Measurements from ENCODE around the gene MAP1LC3A.

The MAP1LC3A gene

DNA sequence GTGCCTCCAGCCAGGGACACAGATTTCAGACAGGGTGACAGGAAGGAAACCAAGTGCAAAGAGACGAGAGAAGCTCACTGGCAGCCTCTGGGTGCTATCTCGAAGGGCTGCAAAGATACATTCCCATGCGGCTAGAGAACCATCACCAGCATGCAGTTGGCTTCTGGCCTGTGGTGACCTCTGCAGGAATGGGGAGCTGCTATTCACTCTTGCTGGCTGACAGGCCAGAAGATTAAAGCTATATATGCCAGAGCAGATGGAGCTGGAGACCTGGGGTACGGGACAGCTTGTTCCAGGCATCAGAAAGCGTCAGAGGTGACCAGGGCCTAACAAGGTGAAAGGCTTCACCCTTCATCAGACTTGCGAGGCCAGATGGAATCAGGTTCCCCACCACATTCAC is 20.0 kb downstream of the MAP1LC3A start:
- no peak for DNase-seq

DNA sequence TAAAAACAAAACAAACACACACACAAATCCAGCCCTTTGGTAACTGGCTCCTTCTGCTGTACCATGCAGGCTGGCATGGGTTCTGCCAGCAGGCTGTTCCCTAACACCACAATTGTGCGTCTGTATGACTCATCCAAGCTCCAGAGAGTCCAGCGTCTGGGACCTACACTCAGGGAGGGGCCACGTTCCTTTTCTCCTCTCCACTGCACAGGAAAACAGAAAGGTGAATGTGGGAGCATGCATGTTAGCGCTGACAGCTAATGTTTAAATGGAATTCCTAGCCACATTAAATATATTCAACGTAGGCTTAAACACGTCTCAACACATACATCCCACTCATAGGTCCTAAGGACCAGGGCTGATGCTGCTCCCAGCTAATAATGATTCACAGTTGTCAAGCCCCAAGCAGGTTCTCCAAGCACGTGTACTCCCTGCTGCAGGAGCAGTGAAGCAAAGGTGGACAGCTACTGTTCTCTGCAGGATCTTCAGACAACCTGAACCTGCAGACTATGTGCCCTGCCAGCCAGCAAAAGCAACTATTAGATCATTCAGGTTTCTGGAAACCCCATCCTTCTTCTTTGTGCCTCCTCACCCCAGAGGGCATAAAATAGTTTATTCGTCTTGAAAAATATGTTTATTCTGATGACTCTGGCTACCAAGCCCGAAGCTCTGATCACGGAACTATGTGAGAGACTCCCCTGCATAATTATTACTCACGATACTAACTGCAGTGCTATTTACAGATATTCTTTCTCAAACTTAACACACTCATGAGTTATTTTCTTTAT is 20.9 kb downstream of the MAP1LC3A start:
- no peak for DNase-seq

DNA sequence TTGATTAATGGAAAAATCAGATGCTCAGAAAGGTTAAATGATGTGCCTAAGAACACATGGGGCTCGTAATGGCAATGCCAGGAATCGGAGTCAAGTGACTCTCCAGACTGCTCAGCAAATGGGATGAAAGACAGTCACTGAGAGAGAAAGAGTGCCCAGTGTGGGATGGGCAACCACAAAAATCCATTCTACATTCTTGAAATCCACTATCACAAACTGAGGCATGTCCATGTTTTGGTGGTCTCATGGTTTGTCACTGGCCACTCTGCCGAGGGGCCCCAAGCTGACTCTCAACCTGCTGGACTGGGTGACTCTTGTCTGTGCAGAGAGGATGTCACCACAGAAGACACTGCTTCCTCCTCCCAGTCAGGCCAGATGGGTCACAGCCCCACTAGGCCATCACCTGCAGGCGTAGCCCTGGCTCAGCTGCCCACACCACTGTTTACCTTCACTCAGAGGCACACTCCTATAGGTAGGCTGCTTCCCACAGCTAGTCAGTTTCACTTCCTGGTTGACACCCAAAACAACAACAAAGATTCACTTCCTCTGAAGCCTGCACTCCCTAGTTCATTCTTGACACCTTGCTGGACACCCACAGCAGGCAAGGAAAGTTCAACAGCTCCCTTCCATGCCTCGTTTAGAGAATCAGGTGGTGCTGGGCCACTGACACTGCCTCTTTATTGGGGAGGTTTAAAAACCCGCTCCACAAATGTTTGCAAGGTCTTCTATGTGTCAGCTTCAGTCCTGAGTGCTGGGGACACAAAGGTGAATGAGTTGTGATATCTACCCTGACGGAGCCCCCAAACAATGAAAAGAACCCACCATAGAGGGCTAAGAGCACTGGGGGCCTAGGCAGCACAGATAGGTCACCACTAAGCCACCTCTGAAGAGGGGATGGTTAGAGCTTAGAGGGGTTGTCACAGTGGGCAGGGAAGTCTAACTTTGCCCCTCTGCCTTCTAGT is 21.7 kb downstream of the MAP1LC3A start:
- DNase-seq: no peak

DNA sequence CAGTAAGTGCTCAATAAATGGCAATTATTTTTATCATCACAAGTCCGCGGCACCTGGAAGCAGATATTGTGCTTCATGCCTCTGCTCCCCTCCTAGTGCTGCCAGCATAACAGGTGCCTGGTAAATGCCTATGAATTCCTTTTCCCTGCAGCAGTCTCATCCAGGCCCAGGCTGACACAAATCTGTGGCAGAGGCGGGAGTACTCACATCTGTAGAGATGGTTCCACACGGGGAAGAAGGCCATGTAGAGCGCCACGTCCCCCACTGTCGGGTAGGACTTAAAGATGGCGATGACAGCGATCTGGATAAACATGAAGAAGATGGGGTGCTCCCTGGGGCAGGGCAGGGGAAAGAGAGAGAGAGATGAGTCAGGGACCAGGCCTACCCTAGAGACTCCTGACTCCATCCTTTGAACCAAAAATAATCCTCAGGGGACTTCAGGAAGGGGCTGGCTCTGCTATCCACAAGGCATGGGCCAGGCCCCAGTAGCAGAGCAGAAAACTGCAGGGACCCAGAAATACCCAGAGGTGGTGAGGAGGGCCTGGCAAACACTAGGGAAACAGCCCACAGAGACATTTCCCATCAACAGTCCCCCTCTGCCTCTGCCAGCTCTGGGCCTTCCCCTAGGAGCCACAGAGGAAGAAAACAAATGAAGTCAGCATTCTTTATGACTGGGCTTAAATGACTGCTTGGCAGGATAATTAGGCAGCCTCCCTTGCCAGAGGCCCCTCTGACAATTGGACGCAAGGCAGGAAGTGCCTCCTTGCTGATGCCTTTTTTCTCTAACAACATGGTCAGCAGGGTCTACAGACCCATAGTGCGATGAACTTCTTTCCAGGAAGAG is 23.0 kb downstream of the MAP1LC3A start:
- peak; percentile 40 for DNase-seq

DNA sequence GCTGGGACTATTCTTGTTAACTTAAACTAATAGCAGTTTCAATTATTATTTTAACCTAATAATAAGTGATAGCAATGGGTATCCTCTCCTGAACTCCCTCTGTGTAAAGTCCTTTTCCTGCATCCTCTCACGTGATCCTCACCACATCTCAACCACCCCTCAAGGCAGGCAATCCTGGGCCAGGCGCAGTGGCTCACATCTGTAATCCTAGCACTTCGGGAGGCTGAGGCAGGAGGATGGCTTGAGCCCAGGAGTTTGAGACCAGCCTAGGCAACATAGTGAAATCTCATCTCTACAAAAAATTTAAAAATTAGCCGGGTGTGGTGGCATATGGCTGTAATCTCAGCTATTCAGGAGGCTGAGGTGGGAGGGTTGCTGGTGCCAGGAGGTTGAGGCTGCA is 23.7 kb downstream of the MAP1LC3A start:
- no peak for DNase-seq

DNA sequence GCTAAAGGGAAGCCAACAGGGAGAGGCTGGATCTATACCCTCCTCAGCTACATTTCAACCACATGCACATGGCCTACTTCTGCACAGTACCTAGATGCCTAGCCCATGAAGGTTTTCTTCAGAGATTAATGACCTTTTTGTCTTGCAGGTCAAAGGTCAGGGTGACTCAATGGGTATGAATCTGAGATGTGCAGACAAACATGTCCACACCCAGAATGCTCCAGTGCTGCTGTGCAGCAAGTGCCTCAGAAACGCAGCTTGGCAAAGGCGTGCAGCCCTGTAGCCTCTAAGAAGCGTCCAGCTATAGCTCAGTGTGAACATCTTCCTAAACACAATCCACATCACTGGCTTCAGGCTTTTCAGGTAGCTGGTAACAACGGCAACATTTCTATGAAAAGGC is 24.4 kb downstream of the MAP1LC3A start:
- no peak for DNase-seq

DNA sequence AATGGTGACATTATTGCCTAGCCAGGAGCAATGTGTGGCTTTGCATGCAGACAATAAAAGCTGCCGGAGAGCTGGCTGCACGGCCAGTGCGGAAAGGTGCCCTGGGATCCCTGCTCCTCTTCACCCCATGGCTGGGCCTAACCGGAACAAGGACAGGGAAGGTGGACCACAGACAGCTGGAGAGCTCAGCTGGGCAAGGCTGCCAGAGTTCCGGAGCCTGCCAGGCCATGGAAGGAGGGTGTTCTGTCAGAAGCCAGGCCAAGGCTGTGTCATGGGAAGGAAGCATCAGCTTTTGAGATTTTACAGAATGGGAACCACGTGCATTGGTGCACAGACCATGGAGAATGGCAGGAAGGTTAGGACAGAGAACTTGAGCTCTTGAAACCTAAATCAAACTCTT is 25.0 kb downstream of the MAP1LC3A start:
- no peak for DNase-seq

DNA sequence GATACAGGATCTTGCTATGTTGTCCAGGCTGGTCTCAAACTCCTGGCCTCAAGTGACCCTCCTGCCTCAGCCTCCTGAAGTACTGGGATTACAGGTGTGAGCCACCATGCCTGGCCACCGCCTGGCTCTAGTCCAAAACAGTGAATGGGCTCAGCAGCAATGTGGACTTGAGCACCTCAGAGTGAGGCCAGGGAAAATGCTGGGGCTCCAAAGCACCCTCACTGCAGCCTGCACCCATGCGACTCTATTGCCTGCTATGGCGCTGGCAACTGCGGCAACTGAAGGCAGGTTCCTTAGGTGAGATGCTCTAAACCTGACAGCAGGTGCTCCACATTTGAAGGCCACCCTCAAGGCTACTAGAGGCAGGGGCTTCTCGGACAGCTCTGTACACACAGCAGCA is 26.5 kb downstream of the MAP1LC3A start:
- DNase-seq: no peak

DNA sequence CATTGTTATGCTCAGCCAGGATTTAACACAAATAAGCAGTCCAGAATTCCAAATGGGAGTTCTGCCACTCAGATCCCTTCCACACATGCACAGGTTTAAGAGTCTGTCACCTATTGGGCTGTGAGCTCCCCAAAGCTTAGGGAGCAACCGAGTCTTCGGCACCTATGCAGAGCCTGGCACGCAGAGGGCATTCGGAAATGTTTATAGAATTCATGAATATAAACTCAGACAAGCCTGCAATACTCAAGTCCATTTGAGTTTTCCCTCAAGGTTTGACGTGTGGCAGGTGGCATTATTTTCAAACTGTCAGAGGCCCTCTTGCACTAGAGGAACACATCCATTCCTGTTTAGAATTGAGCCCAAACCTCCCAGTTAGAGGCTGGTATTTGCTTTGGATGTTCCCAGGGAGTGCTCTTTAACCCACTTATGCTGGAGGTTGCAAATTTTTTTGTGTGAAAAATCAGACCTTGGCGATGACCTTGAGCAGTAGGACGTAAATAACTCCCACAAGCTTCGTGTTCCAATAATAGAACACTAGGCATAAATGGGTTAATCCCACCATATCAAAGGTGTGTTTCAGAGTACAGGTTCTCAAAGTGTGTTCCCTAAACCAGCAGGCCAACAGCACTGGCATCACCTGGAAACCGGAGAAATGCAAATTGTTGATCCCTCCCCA is 28.1 kb downstream of the MAP1LC3A start:
- DNase-seq: no peak

DNA sequence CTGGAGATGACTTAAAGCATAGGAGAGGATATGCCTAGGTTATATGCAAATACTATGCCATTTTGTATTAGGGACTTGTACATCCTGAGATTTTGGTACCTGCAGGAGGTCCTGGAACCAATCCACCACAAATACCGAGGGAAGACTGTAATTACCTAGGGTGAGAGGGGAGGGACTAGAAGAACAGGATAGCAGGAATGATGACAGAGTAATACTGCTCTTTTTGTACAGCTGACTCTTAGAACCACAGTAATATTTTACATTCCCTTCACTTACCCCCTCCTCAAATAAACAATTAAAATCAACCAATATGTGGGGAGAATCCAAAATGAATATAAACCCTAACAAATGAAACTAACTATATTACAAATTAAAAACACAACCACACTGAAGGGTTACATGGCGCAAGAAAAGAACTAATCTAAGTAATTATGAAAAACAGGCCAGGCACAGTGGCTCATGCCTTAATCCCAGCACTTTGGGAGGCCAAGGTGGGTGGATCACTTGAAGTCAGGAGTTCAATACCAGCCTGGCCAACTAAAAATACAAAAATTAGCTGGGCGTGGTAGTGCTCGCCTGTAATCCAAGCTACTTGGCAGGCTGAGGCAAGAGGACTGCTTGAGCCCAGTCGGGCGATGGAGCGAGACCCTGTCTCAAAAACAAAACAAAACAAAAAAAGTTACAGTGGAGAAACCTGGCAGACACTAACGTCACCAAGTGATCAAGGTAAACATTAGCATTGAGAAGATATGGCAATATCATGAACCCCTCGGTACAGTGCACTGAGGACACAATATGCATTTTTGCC is 37.1 kb downstream of the MAP1LC3A start:
- DNase-seq: no peak

DNA sequence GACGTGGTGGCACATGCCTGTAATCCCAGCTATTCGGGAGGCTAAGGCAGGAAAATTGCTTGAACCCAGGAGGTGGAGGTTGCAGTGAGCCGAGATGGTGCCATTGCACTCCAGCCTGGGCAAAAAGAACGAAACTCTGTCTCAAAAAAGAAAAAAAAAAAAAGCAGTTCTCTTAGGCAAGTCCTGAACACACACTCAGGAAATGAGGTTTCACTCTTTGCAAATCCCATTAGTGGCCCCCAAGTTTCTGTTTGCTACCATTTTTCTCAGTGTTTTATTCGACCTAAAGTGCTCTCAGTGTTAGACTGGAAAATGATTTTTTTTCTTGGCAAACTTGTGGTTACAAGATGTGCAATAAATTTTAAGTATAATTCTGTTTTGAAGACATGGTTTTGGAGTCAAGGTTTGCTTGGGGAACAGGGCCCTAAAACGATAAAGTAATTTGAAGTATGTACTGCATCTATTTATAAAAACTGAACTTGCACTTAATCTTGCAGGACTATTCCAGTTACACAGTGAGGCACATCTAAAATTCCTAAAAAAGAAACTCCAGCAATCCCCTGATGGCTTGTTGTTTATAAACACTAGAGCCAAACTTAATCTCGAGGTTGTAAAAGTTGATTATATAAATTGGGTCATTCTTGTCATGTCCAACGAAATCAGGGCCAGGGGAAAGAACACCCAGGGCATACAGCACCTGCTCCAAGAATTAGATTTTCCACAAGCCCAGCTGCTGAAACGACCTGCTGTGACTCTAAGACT is 42.6 kb downstream of the MAP1LC3A start:
- DNase-seq: no peak

DNA sequence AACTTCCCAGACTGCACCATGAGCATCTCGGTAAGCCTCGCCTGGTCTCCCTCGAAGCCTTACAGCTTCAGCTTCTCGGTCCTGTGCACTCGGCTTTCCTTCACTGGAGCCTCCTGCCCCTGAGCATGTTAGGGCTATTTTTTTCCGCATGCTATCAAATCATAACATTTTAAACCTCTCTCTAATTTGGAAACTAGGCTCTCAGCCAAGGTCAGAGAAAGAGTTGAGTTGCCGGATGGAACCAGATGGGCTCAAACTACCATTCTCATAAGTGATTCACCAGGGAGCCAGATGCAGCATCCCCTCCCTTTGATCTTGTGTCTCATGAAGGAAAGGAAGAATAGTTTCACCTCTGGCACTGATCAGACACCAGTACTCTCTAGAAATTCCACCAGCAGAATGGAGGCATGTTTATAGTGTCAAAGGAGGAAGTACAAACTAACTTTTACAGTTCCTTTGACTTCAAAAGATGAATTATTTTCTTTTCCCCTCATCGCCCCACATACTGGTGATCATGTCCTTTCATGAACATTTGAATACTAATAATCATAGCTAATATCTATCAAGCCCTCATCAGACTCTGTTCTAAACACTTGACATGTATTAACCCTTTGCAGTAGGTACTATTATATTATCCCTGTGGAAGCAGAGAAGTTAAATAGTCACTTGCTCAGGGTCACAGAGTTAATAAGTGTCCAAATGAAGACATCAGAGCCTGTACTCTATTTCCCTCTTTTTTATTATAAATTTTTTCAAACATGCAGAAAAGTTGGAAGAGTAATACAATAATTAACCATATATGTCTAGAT is 46.7 kb downstream of the MAP1LC3A start:
- peak; percentile 27 for DNase-seq

DNA sequence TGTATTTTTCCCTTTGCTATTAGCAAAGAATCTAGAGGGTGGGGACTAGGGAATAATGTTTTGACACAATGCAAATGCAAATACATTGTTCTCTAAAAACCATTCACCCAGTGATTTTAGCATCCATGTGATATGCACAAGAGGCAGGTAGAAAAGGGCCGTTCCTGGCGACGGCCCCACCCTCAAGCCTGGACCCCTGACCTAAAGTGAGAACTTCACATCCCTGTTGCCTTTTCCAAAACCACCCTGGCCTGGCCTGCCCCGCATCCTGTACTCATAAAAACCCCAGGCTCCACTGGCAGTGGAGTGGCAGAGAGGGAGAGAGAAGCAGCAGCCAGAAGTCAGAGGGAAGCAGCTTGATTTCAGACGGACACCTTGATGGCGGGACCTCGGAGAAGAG is 48.5 kb downstream of the MAP1LC3A start:
- DNase-seq: no peak
